SU-DHL-6 (cell line): ENCODE data around the gene ERLEC1.

Experiments
- H2AFZ ChIP-seq: fragments of 200-600 bp; sonication (generic); 2 replicates; pipeline ENCODE4 v1.6.1; 2014; ENCODE audit warnings: low read depth, mild to moderate bottlenecking, moderate library complexity, mixed read lengths, antibody characterized with exemption, low read length; ENCODE audit not compliant: severe bottlenecking
- H3F3A ChIP-seq: fragments of 200-600 bp; shearing (Covaris generic); 2 replicates; pipeline ENCODE4 v1.6.0; 2016; ENCODE audit warnings: antibody characterized with exemption, mild to moderate bottlenecking; ENCODE audit not compliant: insufficient read depth
- H3K27ac ChIP-seq: fragments of 200-600 bp; sonication (generic); 2 replicates; pipeline ENCODE4 v1.5.1; 2016; ENCODE audit warnings: low read depth, mild to moderate bottlenecking, low read length, moderate library complexity, mixed read lengths
- H3K27me3 ChIP-seq: fragments of 200-600 bp; sonication (generic), shearing (Covaris generic); 2 replicates; pipeline ENCODE4 v1.6.0; 2014; ENCODE audit warnings: mild to moderate bottlenecking, low read length
- H3K36me3 ChIP-seq: fragments of 200-600 bp; sonication (generic); 2 replicates; pipeline ENCODE4 v1.6.1; 2014; ENCODE audit warnings: mild to moderate bottlenecking, low read length, mixed read lengths
- H3K4me2 ChIP-seq: fragments of 300-600, 200-600 bp; shearing (Covaris generic), sonication (generic); 2 replicates; pipeline ENCODE4 v1.6.0; 2014; ENCODE audit warnings: low read length, low read depth, mild to moderate bottlenecking; ENCODE audit not compliant: poor library complexity, severe bottlenecking
- H3K4me3 ChIP-seq: fragments of 200-600 bp; sonication (generic); 2 replicates; pipeline ENCODE4 v1.5.1; 2014; ENCODE audit warnings: antibody characterized with exemption, low read length, mild to moderate bottlenecking, mixed read lengths; ENCODE audit not compliant: insufficient read depth, poor library complexity, severe bottlenecking
- H3K79me2 ChIP-seq: fragments of 200-600 bp; sonication (generic); 2 replicates; pipeline ENCODE4 v1.6.1; 2014; ENCODE audit warnings: mild to moderate bottlenecking, low read length, moderate library complexity; ENCODE audit not compliant: insufficient read depth
- H3K9ac ChIP-seq: fragments of 200-600 bp; sonication (generic); 2 replicates; pipeline ENCODE4 v1.7.0; 2014; ENCODE audit warnings: mild to moderate bottlenecking, low read length
- H3K9me2 ChIP-seq: fragments of 200-600 bp; sonication (generic); replicated peaks from 2 replicates; pipeline ENCODE4 v1.6.1; 2014; ENCODE audit warnings: low read length; ENCODE audit not compliant: insufficient read depth
- H3K9me3 ChIP-seq: fragments of 200-600 bp; sonication (generic); 2 replicates; pipeline ENCODE4 v1.6.1; 2014; ENCODE audit warnings: low read length, mixed read lengths; ENCODE audit not compliant: insufficient read depth
- H4K20me1 ChIP-seq: fragments of 200-600 bp; sonication (generic); 2 replicates; pipeline ENCODE4 v1.6.1; 2014; ENCODE audit warnings: low read depth, mild to moderate bottlenecking, antibody characterized with exemption, low read length, moderate library complexity, mixed read lengths
- EZH2phosphoT487 ChIP-seq: fragments of 200-600 bp; sonication (generic), shearing (Covaris generic); conservative IDR thresholded peaks from 2 replicates; pipeline ENCODE4 v1.6.1; 2018; ENCODE audit warnings: mild to moderate bottlenecking, antibody characterized with exemption, low read length, moderate library complexity, mixed read lengths
- TF ChIP-seq, protein P1 (sequence below): fragments of 200-600 bp; sonication (generic); IDR thresholded peaks from one replicate; pipeline ENCODE4 v1.5.1; 2017; ENCODE audit warnings: antibody characterized with exemption, mild to moderate bottlenecking, low read length, moderate library complexity; ENCODE audit not compliant: insufficient read depth, poor library complexity, severe bottlenecking

ERLEC1 gene

GRCh38 chr2:53813151-53813550, 26.3 kb downstream of the ERLEC1 start:
- no peak overlapping the region for H3K27ac ChIP-seq
- H3K27me3 ChIP-seq = no peaks in the 10 kb centered on the region
- no peak overlapping the region for H3K9ac ChIP-seq
- no peaks in the 10 kb centered on the region for H3F3A ChIP-seq
- H3K36me3 ChIP-seq = peaks cover 34% of the 10 kb centered on the region; the same call in 1 of the 2 replicates
- H2AFZ ChIP-seq = no peak overlapping the region
- no peaks in the 10 kb centered on the region for H3K79me2 ChIP-seq
- no peak overlapping the region for H3K4me2 ChIP-seq
- no peak overlapping the region for H3K4me3 ChIP-seq
- H3K9me2 ChIP-seq = no peaks in the 10 kb centered on the region
- TF ChIP-seq, protein P1, sequence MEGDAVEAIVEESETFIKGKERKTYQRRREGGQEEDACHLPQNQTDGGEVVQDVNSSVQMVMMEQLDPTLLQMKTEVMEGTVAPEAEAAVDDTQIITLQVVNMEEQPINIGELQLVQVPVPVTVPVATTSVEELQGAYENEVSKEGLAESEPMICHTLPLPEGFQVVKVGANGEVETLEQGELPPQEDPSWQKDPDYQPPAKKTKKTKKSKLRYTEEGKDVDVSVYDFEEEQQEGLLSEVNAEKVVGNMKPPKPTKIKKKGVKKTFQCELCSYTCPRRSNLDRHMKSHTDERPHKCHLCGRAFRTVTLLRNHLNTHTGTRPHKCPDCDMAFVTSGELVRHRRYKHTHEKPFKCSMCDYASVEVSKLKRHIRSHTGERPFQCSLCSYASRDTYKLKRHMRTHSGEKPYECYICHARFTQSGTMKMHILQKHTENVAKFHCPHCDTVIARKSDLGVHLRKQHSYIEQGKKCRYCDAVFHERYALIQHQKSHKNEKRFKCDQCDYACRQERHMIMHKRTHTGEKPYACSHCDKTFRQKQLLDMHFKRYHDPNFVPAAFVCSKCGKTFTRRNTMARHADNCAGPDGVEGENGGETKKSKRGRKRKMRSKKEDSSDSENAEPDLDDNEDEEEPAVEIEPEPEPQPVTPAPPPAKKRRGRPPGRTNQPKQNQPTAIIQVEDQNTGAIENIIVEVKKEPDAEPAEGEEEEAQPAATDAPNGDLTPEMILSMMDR = no peak
- TF ChIP-seq EZH2phosphoT487 = no peak
- no peaks in the 10 kb centered on the region for H4K20me1 ChIP-seq
- H3K9me3 ChIP-seq = no peaks in the 10 kb centered on the region

- Histone ChIP-seq H3K79me2 (no peaks in the 10 kb centered on the region), H2AFZ (no peak overlapping the region), H4K20me1 (no peaks in the 10 kb centered on the region), H3K4me3 (no peak overlapping the region), H3K9me3 (no peaks in the 10 kb centered on the region), H3K27ac (no peak overlapping the region), H3K9ac (no peak overlapping the region), H3K4me2 (no peak overlapping the region), H3K36me3 (peaks cover 18% of the 10 kb centered on the region; the same call in 1 of the 2 replicates), H3F3A (no peaks in the 10 kb centered on the region), H3K9me2 (no peaks in the 10 kb centered on the region), H3K27me3 (no peaks in the 10 kb centered on the region)
- TF ChIP-seq, protein P1 = no peak
- no peak for TF ChIP-seq EZH2phosphoT487
Observed at GRCh38 chr2:53818854-53819435, 32.1 kb downstream of the ERLEC1 start.

- Histone ChIP-seq H3K36me3 (peaks cover 14% of the 10 kb centered on the region; the same call in 1 of the 2 replicates), H3K9me3 (no peaks in the 10 kb centered on the region), H3K4me2 (no peak overlapping the region), H3F3A (no peaks in the 10 kb centered on the region), H4K20me1 (no peaks in the 10 kb centered on the region), H3K79me2 (no peaks in the 10 kb centered on the region), H3K27ac (no peak overlapping the region), H3K27me3 (no peaks in the 10 kb centered on the region), H3K9me2 (no peaks in the 10 kb centered on the region), H3K4me3 (no peak overlapping the region), H2AFZ (no peak overlapping the region), H3K9ac (no peak overlapping the region)
- no peak for TF ChIP-seq EZH2phosphoT487
- TF ChIP-seq, protein P1 = no peak
Observed at GRCh38 chr2:53819634-53820033, 32.8 kb downstream of the ERLEC1 start.
